Neural cell (in vitro differentiated cells): Measurements from ENCODE around the gene TRIM40. TPM values are rescaled to one million over a fixed set of nuclear protein-coding genes. Genes with fewer than 3 reads are reported as not detected.

ENCODE experiments used
- H2AFZ ChIP-seq: fragments of 200-600, 300-800 bp; sonication (generic), shearing (Covaris generic); 2 replicates; pipeline ENCODE4 v1.6.0; 2014; ENCODE audit warnings: low read depth, mild to moderate bottlenecking, antibody characterized with exemption, low read length, moderate library complexity
- H3F3A ChIP-seq: fragments of 200-600 bp; shearing (Covaris generic); 2 replicates; pipeline ENCODE4 v1.6.1; 2016; ENCODE audit warnings: mild to moderate bottlenecking, moderate library complexity, mixed read lengths, antibody characterized with exemption, low read length; ENCODE audit not compliant: insufficient read depth, poor library complexity, severe bottlenecking
- H3K27ac ChIP-seq: fragments of 200-600, 300-800 bp; sonication (generic), shearing (Covaris generic); 2 replicates; pipeline ENCODE4 v1.5.1; 2014; ENCODE audit warnings: mild to moderate bottlenecking, low read length, moderate library complexity
- H3K27me3 ChIP-seq: fragments of 300-800, 200-600 bp; sonication (generic), shearing (Covaris generic); 2 replicates; pipeline ENCODE4 v1.6.0; 2014; ENCODE audit warnings: mild to moderate bottlenecking, low read depth, low read length, moderate library complexity; ENCODE audit not compliant: insufficient read depth
- H3K36me3 ChIP-seq: fragments of 300-800, 200-600 bp; sonication (generic), shearing (Covaris generic); 2 replicates; pipeline ENCODE4 v1.5.1; 2014; ENCODE audit warnings: mild to moderate bottlenecking, antibody characterized with exemption, low read length, moderate library complexity; ENCODE audit not compliant: insufficient read depth
- H3K4me2 ChIP-seq: fragments of 300-800, 200-600 bp; sonication (generic), shearing (Covaris generic); 2 replicates; pipeline ENCODE4 v1.6.0; 2014; ENCODE audit warnings: mild to moderate bottlenecking, low read length
- H3K4me3 ChIP-seq: fragments of 300-800, 200-600 bp; sonication (generic), shearing (Covaris generic); 2 replicates; pipeline ENCODE4 v1.5.1; 2014; ENCODE audit warnings: mild to moderate bottlenecking, low read length, moderate library complexity
- H3K79me2 ChIP-seq: fragments of 200-600 bp; shearing (Covaris generic); replicated peaks from 2 replicates; pipeline ENCODE4 v1.6.0; 2014; ENCODE audit warnings: mild to moderate bottlenecking, low read length, moderate library complexity; ENCODE audit not compliant: insufficient read depth
- H3K9ac ChIP-seq: fragments of 300-800, 200-600 bp; sonication (generic), shearing (Covaris generic); 2 replicates; pipeline ENCODE4 v1.6.1; 2016; ENCODE audit warnings: mild to moderate bottlenecking, low read length, mixed read lengths
- H3K9me2 ChIP-seq: fragments of 200-600 bp; shearing (Covaris generic); 2 replicates; pipeline ENCODE4 v1.6.1; 2016; ENCODE audit warnings: mild to moderate bottlenecking, low read length, mixed read lengths; ENCODE audit not compliant: insufficient read depth
- H3K9me3 ChIP-seq: fragments of 200-600, 300-800 bp; sonication (generic), shearing (Covaris generic); 2 replicates; pipeline ENCODE4 v1.6.1; 2016; ENCODE audit warnings: mild to moderate bottlenecking, mixed run types, low read length, moderate library complexity, mixed read lengths
- H4K20me1 ChIP-seq: fragments of 200-600 bp; shearing (Covaris generic); 2 replicates; pipeline ENCODE4 v1.6.1; 2016; ENCODE audit warnings: mild to moderate bottlenecking, mixed run types; ENCODE audit not compliant: insufficient read depth
- CTCF ChIP-seq: fragments of 450-650 bp; IDR thresholded peaks from 2 replicates; pipeline ENCODE4 v1.5.1; 2014; ENCODE audit warnings: antibody characterized with exemption, mild to moderate bottlenecking, moderate library complexity; ENCODE audit not compliant: poor library complexity, severe bottlenecking
- EP300 ChIP-seq: fragments of 450-650 bp; conservative IDR thresholded peaks from 2 replicates; pipeline ENCODE4 v1.6.1; 2014; ENCODE audit warnings: antibody characterized with exemption, mild to moderate bottlenecking, moderate library complexity; ENCODE audit not compliant: poor library complexity, severe bottlenecking
- EZH2 ChIP-seq: fragments of 200-600, 300-800 bp; shearing (Covaris generic), sonication (generic); IDR thresholded peaks from 2 replicates; pipeline ENCODE4 v1.6.1; 2014; ENCODE audit warnings: antibody characterized with exemption, low read length, borderline replicate concordance, mild to moderate bottlenecking; ENCODE audit not compliant: insufficient read depth, poor library complexity, severe bottlenecking
- MXI1 ChIP-seq: fragments of 450-650 bp; conservative IDR thresholded peaks from 2 replicates; pipeline ENCODE4 v1.6.1; 2014; ENCODE audit warnings: antibody characterized with exemption, mild to moderate bottlenecking; ENCODE audit not compliant: poor library complexity, severe bottlenecking
- POLR2AphosphoS5 ChIP-seq: IDR thresholded peaks from 2 replicates; pipeline ENCODE4 v1.6.1; 2012
- RAD21 ChIP-seq: fragments of 450-650 bp; conservative IDR thresholded peaks from 2 replicates; pipeline ENCODE4 v1.6.1; 2014; ENCODE audit warnings: antibody characterized with exemption, mild to moderate bottlenecking, moderate library complexity
- SMC3 ChIP-seq: fragments of 450-650 bp; conservative IDR thresholded peaks from 2 replicates; pipeline ENCODE4 v1.6.1; 2014; ENCODE audit warnings: antibody characterized with exemption, mild to moderate bottlenecking, moderate library complexity; ENCODE audit not compliant: poor library complexity
- TAF1 ChIP-seq: IDR thresholded peaks from 2 replicates; pipeline ENCODE4 v1.6.1; 2012; ENCODE audit warnings: low read depth
- polyA plus RNA-seq: library from polyadenylated mRNA; depleted of rRNA; stranded (reverse); fragments of >200 nt; gene quantifications from 2 replicates; pipeline ENCODE4 v1.2.3, GENCODE V29; 2014
- TF ChIP-seq, protein P1 (sequence below): IDR thresholded peaks from 2 replicates; pipeline ENCODE4 v1.6.1; 2012; ENCODE audit warnings: borderline replicate concordance

The TRIM40 gene
- polyA plus RNA-seq, 1 donor from 2014 or later, result not detected

GRCh38 chr6:30160008-30160784 is 24.3 kb downstream of the TRIM40 start:
- Histone ChIP-seq H3K79me2 (no peaks in the 10 kb centered on the region), H3K27me3 (no peaks in the 10 kb centered on the region), H3K9me2 (no peaks in the 10 kb centered on the region), H3K27ac (no peak overlapping the region), H4K20me1 (no peaks in the 10 kb centered on the region), H3F3A (no peaks in the 10 kb centered on the region), H3K36me3 (no peaks in the 10 kb centered on the region), H3K4me3 (no peak overlapping the region), H2AFZ (no peak overlapping the region), H3K9ac (no peak overlapping the region), H3K9me3 (no peaks in the 10 kb centered on the region), H3K4me2 (no peak overlapping the region)
- TF ChIP-seq CTCF (no peak), RAD21 (no peak), EZH2 (no peak), POLR2AphosphoS5 (no peak), MXI1 (no peak), SMC3 (no peak), TAF1 (no peak), EP300 (no peak)
- TF ChIP-seq, protein P1, sequence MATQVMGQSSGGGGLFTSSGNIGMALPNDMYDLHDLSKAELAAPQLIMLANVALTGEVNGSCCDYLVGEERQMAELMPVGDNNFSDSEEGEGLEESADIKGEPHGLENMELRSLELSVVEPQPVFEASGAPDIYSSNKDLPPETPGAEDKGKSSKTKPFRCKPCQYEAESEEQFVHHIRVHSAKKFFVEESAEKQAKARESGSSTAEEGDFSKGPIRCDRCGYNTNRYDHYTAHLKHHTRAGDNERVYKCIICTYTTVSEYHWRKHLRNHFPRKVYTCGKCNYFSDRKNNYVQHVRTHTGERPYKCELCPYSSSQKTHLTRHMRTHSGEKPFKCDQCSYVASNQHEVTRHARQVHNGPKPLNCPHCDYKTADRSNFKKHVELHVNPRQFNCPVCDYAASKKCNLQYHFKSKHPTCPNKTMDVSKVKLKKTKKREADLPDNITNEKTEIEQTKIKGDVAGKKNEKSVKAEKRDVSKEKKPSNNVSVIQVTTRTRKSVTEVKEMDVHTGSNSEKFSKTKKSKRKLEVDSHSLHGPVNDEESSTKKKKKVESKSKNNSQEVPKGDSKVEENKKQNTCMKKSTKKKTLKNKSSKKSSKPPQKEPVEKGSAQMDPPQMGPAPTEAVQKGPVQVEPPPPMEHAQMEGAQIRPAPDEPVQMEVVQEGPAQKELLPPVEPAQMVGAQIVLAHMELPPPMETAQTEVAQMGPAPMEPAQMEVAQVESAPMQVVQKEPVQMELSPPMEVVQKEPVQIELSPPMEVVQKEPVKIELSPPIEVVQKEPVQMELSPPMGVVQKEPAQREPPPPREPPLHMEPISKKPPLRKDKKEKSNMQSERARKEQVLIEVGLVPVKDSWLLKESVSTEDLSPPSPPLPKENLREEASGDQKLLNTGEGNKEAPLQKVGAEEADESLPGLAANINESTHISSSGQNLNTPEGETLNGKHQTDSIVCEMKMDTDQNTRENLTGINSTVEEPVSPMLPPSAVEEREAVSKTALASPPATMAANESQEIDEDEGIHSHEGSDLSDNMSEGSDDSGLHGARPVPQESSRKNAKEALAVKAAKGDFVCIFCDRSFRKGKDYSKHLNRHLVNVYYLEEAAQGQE, result no peak

GRCh38 chr6:30160785-30161531 is 25.0 kb downstream of the TRIM40 start, which contains the start of gene TRIM10:
TRIM10 (minus strand) TSS chr6:30161211; CDS start chr6:30160858, 353 bp downstream.
- Histone ChIP-seq H3K4me2 (no peak within 1 kb of the TSS), H3K27ac (no peak within 1 kb of the TSS), H3K27me3 (no peaks in the 10 kb centered on the region), H3F3A (no peaks in the 10 kb centered on the region), H3K4me3 (no peak within 1 kb of the TSS), H3K9ac (no peak within 1 kb of the TSS), H3K9me3 (no peaks in the 10 kb centered on the region), H4K20me1 (no peaks in the 10 kb centered on the region), H2AFZ (no peak within 1 kb of the TSS), H3K79me2 (no peaks in the 10 kb centered on the region), H3K9me2 (no peaks in the 10 kb centered on the region), H3K36me3 (no peaks in the 10 kb centered on the region)
- no peak for TF ChIP-seq EP300
- no peak for TF ChIP-seq RAD21
